MM.1S (cell line): ENCODE measurements around the gene BMP8B.

Source experiments
- EZH2 ChIP-seq: fragments of 300-600 bp; sonication (generic); optimal IDR thresholded peaks from 2 replicates; pipeline ENCODE3; 2017; ENCODE audit warnings: low read depth, mild to moderate bottlenecking, antibody characterized with exemption, low read length, mixed read lengths
- EZH2phosphoT487 ChIP-seq: fragments of 300-600 bp; sonication (generic); IDR thresholded peaks from 2 replicates; pipeline ENCODE4 v1.6.1; 2018; ENCODE audit warnings: antibody characterized with exemption, low read length
- TF ChIP-seq, protein P1 (sequence below): fragments of 300-600 bp; sonication (generic); IDR thresholded peaks from 2 replicates; pipeline ENCODE4 v1.5.1; 2016; ENCODE audit warnings: antibody characterized with exemption, low read length, mixed read lengths

DNA sequence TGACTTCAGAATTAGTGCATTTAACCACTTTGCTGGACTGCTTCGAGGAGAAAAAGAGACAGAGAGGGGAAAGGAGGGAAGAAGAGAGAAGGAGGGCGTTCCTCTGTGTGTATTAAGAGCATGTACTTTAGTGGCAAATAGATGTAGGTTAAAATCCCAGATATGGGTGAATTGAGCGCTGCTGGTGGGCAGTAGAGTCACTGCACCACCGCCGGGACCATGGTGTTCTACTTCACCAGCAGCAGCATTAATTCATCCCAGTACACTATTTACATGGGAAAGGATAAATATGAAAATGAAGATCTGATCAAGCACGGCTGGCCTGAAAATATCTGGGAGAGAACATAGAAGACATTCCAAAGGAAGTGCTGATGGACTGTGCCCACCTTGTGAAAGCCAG, 70.9 kb downstream of the BMP8B start:
- TF ChIP-seq, protein P1, sequence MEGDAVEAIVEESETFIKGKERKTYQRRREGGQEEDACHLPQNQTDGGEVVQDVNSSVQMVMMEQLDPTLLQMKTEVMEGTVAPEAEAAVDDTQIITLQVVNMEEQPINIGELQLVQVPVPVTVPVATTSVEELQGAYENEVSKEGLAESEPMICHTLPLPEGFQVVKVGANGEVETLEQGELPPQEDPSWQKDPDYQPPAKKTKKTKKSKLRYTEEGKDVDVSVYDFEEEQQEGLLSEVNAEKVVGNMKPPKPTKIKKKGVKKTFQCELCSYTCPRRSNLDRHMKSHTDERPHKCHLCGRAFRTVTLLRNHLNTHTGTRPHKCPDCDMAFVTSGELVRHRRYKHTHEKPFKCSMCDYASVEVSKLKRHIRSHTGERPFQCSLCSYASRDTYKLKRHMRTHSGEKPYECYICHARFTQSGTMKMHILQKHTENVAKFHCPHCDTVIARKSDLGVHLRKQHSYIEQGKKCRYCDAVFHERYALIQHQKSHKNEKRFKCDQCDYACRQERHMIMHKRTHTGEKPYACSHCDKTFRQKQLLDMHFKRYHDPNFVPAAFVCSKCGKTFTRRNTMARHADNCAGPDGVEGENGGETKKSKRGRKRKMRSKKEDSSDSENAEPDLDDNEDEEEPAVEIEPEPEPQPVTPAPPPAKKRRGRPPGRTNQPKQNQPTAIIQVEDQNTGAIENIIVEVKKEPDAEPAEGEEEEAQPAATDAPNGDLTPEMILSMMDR, result no peak
- TF ChIP-seq EZH2 (no peak), EZH2phosphoT487 (no peak)
